Jurkat, Clone E6-1 (cell line): ENCODE data around the gene COX15.

Experiments used
- DNase-seq: peaks from one replicate; pipeline ENCODE4 v3.0.0-alpha.2; 2011; ENCODE audit warnings: low read depth, low spot score
- H3K4me3 ChIP-seq: 2 replicates; pipeline ENCODE4 v1.5.1; 2011; ENCODE audit warnings: mild to moderate bottlenecking, low read length, control low read depth, moderate library complexity

COX15 gene

DNA sequence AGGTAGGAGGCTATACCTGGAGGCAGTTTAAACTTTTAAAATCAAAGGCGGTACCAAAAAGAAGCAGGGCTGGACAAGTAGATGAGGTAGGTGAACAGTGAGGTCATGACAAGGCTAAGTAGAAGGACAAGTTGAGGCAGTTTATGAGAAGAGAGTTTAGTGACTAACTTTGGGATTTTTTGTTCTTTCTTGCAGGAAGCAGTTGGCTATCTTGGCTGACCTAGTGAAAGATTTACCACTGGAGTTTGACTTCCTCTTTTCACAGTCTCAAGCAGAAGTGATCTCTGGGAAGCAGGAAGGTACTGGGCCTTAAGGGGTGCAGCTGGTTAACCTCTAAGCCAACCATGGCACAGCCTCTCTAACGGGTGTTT is 46.3 kb downstream of the COX15 start:
- no peak for DNase-seq
- H3K4me3 ChIP-seq: no peak overlapping the region

DNA sequence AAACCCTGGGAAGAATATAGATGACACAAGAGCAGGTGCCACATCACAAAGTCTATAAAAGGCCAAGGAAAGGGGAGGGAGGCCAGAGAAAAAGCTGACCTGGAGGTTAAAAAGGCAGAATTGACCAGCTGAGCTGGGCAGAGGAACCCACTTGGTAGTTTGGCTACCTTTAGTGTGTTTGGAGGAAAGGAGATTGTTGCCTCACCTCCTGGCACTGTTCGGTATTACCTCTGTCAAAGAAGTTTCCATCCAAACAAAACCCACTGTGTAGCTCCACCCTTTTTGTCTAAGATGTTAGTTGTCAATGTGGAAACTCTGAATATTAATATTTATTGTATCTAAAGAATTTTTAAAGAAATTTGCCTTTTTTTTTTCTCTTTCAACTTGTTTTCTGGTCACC is 49.2 kb downstream of the COX15 start:
- no peak overlapping the region for H3K4me3 ChIP-seq
- DNase-seq: no peak
